Uterus (tissue), 4 donors: ENCODE data around the gene HDAC4. TPM values are rescaled to one million over a fixed set of nuclear protein-coding genes. Genes with fewer than 3 reads are reported as not detected.

ENCODE experiments used
- DNase-seq, 2 donors: peaks; one replicate each; pipeline ENCODE4 v3.0.0-alpha.2; 2019 to 2020
- H3K27ac ChIP-seq, 2 donors: fragments of 200-600 bp; sonication (generic); 1 replicate in 1 of 2; 2 replicates in 1 of 2; pipeline ENCODE4 v1.5.1; 2016 to 2018
- H3K27me3 ChIP-seq, 2 donors: fragments of 200-600 bp; sonication (generic); one replicate each; pipeline ENCODE4 v1.5.1; 2018 to 2019; ENCODE audit warnings: control low read depth in 1 of 2
- H3K36me3 ChIP-seq, 2 donors: fragments of 200-600 bp; sonication (generic); one replicate each; pipeline ENCODE4 v1.5.1; 2019; ENCODE audit warnings: control low read depth in 1 of 2
- H3K4me1 ChIP-seq, 2 donors: fragments of 200-600 bp; sonication (generic); one replicate each; pipeline ENCODE4 v1.5.1; 2018 to 2019; ENCODE audit warnings: control low read depth in 1 of 2
- H3K4me3 ChIP-seq, 2 donors: fragments of 200-600 bp; sonication (generic); 1 replicate in 1 of 2; 2 replicates in 1 of 2; pipeline ENCODE4 v1.5.1; 2018 to 2019; ENCODE audit warnings: mild to moderate bottlenecking in 1 of 2
- H3K9me3 ChIP-seq, 2 donors: fragments of 200-600 bp; sonication (generic); one replicate each; pipeline ENCODE4 v1.5.1; 2019; ENCODE audit warnings: control low read depth in 1 of 2
- POLR2A ChIP-seq, 2 donors: fragments of 450-650 bp; IDR thresholded peaks; one replicate each; pipeline ENCODE4 v1.6.1; 2016; ENCODE audit warnings: antibody characterized with exemption in 2 of 2, mild to moderate bottlenecking in 1 of 2, moderate library complexity in 1 of 2
- intact Hi-C: fragments of 100-400 bp; cut with DNase I; formaldehyde crosslinking; loops from one replicate; pipeline ENCODE4 v1.15.1; 2023; ENCODE audit warnings: low total_unique reads
- total RNA-seq, 4 donors: library from RNA; depleted of rRNA in 3 of 4; stranded (reverse); fragments of >200 nt in 3 of 4; gene quantifications; one replicate each; pipeline versions ENCODE4 v1.1.0 to v1.2.4, GENCODE V29; 2014 to 2023
- TF ChIP-seq, protein P1 (sequence below), 4 experiments: fragments of 200-600 bp in 2 of 4; fragments of 450-650 bp in 2 of 4; sonication (generic) in 2 of 4; IDR thresholded peaks; one replicate each; pipeline ENCODE4 v1.5.1; 2016 to 2019; ENCODE audit warnings: antibody characterized with exemption in 4 of 4, mild to moderate bottlenecking in 2 of 4, moderate library complexity in 1 of 4
- donor health status: DM: yes; HTN: yes; CAD: no.

HDAC4 gene
- total RNA-seq, 4 donors from 2014 or later, result 42.1 to 91.5 (median 73.4) TPM

DNA sequence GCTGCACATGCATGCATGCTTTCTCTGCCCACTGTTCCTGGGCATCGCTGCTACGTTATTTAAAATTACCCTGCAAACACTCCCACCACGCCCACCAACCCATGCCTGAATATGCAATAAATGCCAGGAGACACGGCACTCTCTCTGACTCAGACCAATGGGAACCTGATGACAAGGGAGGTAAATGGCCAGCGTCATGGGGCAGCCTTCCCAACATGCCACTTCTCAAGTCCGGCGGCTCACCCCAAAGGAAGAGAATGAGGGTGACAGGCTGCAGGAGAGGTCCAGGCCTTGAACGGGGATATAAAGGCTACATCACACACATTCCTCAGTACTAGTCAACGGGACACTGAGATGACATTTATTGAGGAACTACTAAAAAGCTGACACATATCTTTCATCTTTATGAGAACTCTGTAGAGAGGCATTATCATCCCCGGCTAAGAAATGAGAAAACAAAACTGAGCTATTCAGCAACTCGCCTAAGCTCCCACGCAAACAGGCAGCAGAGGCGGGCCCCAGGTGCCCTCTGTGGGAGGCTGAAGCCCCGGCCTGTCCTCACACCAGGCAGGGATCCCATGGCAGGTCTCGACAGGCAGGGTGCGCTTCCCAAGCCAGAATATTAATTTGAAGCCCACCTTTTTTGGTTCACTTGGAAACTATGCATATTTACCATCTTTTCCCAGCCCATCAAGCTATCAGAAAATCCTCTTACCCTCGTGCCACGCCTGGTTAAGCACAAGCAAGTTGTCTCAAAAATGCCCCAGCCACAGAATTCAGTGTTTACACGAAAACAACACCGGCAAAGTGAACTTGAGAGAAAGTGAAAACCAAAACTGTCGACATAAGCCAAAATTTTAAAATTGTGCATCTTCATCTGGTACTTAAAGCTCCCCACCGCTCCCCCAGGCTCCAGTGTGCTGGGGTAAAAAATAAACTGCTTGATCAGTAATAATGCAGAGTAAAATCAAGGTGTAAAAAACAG lies 166.3 kb downstream of the HDAC4 start:
- no peaks in the 10 kb centered on the region for H3K27me3 ChIP-seq
- no peak for DNase-seq
- TF ChIP-seq, protein P1, sequence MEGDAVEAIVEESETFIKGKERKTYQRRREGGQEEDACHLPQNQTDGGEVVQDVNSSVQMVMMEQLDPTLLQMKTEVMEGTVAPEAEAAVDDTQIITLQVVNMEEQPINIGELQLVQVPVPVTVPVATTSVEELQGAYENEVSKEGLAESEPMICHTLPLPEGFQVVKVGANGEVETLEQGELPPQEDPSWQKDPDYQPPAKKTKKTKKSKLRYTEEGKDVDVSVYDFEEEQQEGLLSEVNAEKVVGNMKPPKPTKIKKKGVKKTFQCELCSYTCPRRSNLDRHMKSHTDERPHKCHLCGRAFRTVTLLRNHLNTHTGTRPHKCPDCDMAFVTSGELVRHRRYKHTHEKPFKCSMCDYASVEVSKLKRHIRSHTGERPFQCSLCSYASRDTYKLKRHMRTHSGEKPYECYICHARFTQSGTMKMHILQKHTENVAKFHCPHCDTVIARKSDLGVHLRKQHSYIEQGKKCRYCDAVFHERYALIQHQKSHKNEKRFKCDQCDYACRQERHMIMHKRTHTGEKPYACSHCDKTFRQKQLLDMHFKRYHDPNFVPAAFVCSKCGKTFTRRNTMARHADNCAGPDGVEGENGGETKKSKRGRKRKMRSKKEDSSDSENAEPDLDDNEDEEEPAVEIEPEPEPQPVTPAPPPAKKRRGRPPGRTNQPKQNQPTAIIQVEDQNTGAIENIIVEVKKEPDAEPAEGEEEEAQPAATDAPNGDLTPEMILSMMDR (IDR thresholded peaks at IDR 0.05), result no peak
- TF ChIP-seq POLR2A (IDR thresholded peaks at IDR 0.05), result no peak
- H3K9me3 ChIP-seq, result no peaks in the 10 kb centered on the region
- intact Hi-C loops, result no loop called here
- no peaks in the 10 kb centered on the region for H3K4me1 ChIP-seq
- H3K36me3 ChIP-seq, result no peaks in the 10 kb centered on the region
- no peak overlapping the region for H3K27ac ChIP-seq
- H3K4me3 ChIP-seq, result no peak overlapping the region

- Histone ChIP-seq H3K4me1 (no peaks in the 10 kb centered on the region), H3K9me3 (no peaks in the 10 kb centered on the region), H3K27ac (no peak overlapping the region), H3K4me3 (no peak overlapping the region), H3K27me3 (no peaks in the 10 kb centered on the region), H3K36me3 (no peaks in the 10 kb centered on the region)
- DNase-seq, result no peak
- TF ChIP-seq, protein P1 (IDR thresholded peaks at IDR 0.05), result no peak
- TF ChIP-seq POLR2A (IDR thresholded peaks at IDR 0.05), result no peak
- intact Hi-C loops, result no loop called here
These were observed 167.2 kb downstream of the HDAC4 start for GRCh38 chr2:239233576-239233975.

GRCh38 chr2:239232195-239232578 lies 168.6 kb downstream of the HDAC4 start:
- no peaks in the 10 kb centered on the region for H3K9me3 ChIP-seq
- intact Hi-C loops, result no loop called here
- H3K4me3 ChIP-seq, result no peak overlapping the region
- no peak for DNase-seq
- H3K27me3 ChIP-seq, result no peaks in the 10 kb centered on the region
- TF ChIP-seq POLR2A (IDR thresholded peaks at IDR 0.05), result no peak
- TF ChIP-seq, protein P1 (IDR thresholded peaks at IDR 0.05), result no peak
- no peaks in the 10 kb centered on the region for H3K36me3 ChIP-seq
- H3K4me1 ChIP-seq, result peaks cover 0 to 3% of the 10 kb centered on the region in 2 donors
- H3K27ac ChIP-seq, result no peak overlapping the region

DNA sequence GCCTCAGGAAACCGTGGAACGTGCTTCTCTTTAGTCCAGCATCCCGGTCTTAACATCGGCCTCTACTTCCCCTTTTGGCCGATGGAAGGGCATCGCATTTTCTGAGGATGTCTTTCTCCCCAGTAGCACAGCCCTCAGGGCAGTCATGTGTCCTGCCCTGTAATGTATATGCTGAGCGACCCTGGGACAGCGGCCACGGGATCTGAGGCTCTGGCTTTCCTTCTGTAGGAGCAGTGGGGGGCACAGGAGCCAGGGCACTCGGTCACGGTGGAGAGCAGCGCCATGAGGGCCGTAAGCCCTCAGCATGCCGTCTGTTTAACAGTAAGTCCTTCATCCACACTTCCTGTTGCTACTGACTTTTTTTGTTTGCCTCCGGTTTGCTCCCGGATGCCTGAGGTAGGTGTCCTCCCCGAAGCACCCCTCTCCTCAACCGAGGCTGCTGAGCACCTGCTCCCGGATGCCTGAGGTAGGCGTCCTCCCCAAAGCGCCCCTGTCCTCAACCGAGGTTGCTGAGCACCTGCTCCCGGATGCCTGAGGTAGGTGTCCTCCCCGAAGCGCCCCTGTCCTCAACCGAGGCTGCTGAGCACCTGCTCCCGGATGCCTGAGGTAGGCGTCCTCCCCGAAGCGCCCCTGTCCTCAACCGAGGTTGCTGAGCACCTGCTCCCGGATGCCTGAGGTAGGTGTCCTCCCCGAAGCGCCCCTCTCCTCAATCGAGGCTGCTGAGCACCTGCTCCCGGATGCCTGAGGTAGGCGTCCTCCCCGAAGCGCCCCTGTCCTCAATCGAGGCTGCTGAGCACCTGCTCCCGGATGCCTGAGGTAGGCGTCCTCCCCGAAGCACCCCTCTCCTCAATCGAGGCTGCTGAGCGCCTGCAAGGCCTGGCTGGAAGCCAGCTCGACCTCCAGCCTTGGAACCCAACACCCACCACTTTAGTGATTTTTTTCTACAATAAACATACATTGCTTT lies 169.3 kb downstream of the HDAC4 start:
- DNase-seq, result no peak
- intact Hi-C loops, result no loop called here
- TF ChIP-seq, protein P1 (IDR thresholded peaks at IDR 0.05), result no peak
- TF ChIP-seq POLR2A (IDR thresholded peaks at IDR 0.05), result no peak

More for the DNA sequence above, 169.3 kb downstream of the HDAC4 start:
- H3K27me3 ChIP-seq, result no peaks in the 10 kb centered on the region
- no peaks in the 10 kb centered on the region for H3K9me3 ChIP-seq
- H3K36me3 ChIP-seq, result no peaks in the 10 kb centered on the region
- H3K27ac ChIP-seq, result peak overlapping the region in 1 of 2 donors; percentile 3
- H3K4me1 ChIP-seq, result peaks cover 0 to 9% of the 10 kb centered on the region in 2 donors
- H3K4me3 ChIP-seq, result no peak overlapping the region
